DND-41 (cell line): ENCODE measurements around the gene FBLN1.

Source experiments
- ATAC-seq: fragments of 200-7000 bp; cut with Tn5 transposase; 3 replicates; pipeline ENCODE4 v1.9.1; 2021; ENCODE audit warnings: low read depth; ENCODE audit not compliant: insufficient read depth
- DNase-seq: peaks from one replicate; pipeline ENCODE4 v3.0.0-alpha.2; 2020
- H2AFZ ChIP-seq: 2 replicates; pipeline ENCODE4 v1.6.0; 2012; ENCODE audit warnings: low read depth, low read length
- H3K27ac ChIP-seq: 2 replicates; pipeline ENCODE4 v1.5.1; 2012; ENCODE audit warnings: low read length, inconsistent platforms
- H3K27me3 ChIP-seq: fragments of 200-600 bp; sonication (generic); 2 replicates; pipeline ENCODE4 v1.6.0; 2012; ENCODE audit warnings: low read length, mild to moderate bottlenecking, inconsistent platforms; ENCODE audit not compliant: insufficient read depth, poor library complexity
- H3K36me3 ChIP-seq: 2 replicates; pipeline ENCODE4 v1.5.1; 2012; ENCODE audit warnings: low read length, inconsistent platforms; ENCODE audit not compliant: insufficient read depth
- H3K4me1 ChIP-seq: 2 replicates; pipeline ENCODE4 v1.5.1; 2012; ENCODE audit warnings: mild to moderate bottlenecking, low read length; ENCODE audit not compliant: insufficient read depth
- H3K4me2 ChIP-seq: 2 replicates; pipeline ENCODE4 v1.6.0; 2012; ENCODE audit warnings: mild to moderate bottlenecking, moderate library complexity, low read length, inconsistent platforms; ENCODE audit not compliant: insufficient read depth
- H3K4me3 ChIP-seq, 2 experiments: fragments of 200-600 bp in 1 of 2; shearing (Covaris generic) in 1 of 2; 2 replicates each; pipeline ENCODE4 v1.5.1; 2012 to 2016; ENCODE audit warnings: inconsistent platforms in 2 of 2, low read length in 2 of 2, mild to moderate bottlenecking in 2 of 2, low read depth in 1 of 2, moderate library complexity in 1 of 2
- H3K79me2 ChIP-seq: 2 replicates; pipeline ENCODE4 v1.6.0; 2012; ENCODE audit warnings: low read length, inconsistent platforms; ENCODE audit not compliant: insufficient read depth
- H3K9ac ChIP-seq: 2 replicates; pipeline ENCODE4 v1.6.0; 2012; ENCODE audit warnings: low read depth, mild to moderate bottlenecking, inconsistent platforms, low read length, moderate library complexity
- H3K9me3 ChIP-seq: 2 replicates; pipeline ENCODE4 v1.5.1; 2012; ENCODE audit warnings: low read length, moderate library complexity, mild to moderate bottlenecking, inconsistent platforms; ENCODE audit not compliant: insufficient read depth, severe bottlenecking
- H4K20me1 ChIP-seq: 2 replicates; pipeline ENCODE4 v1.6.0; 2012; ENCODE audit warnings: low read length; ENCODE audit not compliant: insufficient read depth
- EZH2 ChIP-seq: IDR thresholded peaks from 3 replicates; pipeline ENCODE4 v1.6.1; 2012; ENCODE audit warnings: borderline replicate concordance, low read depth, mild to moderate bottlenecking, moderate library complexity, low read length, inconsistent platforms; ENCODE audit not compliant: severe bottlenecking
- TF ChIP-seq, protein P1 (sequence below): IDR thresholded peaks from 2 replicates; pipeline ENCODE4 v1.5.1; 2012; ENCODE audit warnings: borderline replicate concordance, low read length, moderate library complexity, mild to moderate bottlenecking; ENCODE audit not compliant: poor library complexity, severe bottlenecking; ENCODE audit errors: extremely low read depth

The FBLN1 gene

DNA sequence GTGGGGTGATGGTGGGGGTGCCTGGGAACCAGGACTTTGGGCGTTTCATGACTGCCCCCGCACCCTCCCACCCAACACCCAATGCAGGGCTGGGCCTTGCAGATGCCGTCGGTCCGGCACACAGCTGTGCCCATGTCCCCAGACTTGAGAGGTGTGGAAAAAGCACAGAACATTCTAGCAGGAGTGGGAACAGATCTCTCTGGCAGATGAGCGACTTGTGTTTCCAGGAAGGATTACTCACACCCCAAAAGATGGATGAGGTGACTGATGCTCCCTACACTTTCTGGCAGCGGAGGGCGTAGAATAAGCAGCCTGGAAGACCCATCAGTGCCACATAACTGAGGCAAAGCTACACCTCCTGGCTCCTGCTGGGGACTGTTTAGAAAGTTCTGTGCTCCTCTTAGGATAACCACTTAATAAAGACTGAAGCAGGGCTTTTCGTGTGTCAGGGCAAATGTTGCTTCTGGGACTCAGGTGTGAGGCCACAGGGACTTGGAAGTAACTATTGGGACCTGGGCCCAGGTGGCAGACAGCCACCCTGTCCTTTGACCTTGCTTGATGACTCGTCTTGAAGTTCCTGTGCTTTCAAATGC is 24.2 kb downstream of the FBLN1 start:
- no peaks in the 10 kb centered on the region for H3K36me3 ChIP-seq
- DNase-seq: no peak
- H3K4me2 ChIP-seq: no peak overlapping the region

DNA sequence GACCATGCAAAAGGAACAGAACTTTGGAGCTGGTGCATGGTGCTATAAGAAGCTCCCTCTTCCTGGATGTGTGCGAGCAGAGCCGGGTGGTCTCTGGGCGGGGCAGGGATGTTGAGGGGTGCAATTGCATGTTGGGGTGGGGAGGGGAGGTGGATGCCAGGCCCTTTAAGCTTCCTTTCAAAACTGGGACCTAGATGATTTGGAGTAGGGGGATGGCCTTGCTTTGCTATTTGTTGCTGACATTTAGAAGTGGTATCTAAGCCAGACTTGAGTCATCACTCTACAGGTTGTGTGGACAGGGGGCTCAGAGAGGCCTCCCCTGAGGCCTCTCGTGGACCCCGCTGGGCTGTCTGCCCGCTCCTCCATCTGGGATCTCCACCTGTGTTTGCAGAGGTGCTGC is 24.8 kb downstream of the FBLN1 start:
- no peak overlapping the region for H3K9ac ChIP-seq
- H3K27me3 ChIP-seq: peaks cover 30% of the 10 kb centered on the region
- no peaks in the 10 kb centered on the region for H3K4me1 ChIP-seq
- peaks cover 4% of the 10 kb centered on the region; the same call in 1 of the 2 replicates for H4K20me1 ChIP-seq
- no peak overlapping the region for H3K4me2 ChIP-seq
- H3K4me3 ChIP-seq: no peak overlapping the region
- no peaks in the 10 kb centered on the region for H3K9me3 ChIP-seq
- no peak for DNase-seq
- no peaks in the 10 kb centered on the region for H3K79me2 ChIP-seq
- no peak for ATAC-seq
- TF ChIP-seq, protein P1, sequence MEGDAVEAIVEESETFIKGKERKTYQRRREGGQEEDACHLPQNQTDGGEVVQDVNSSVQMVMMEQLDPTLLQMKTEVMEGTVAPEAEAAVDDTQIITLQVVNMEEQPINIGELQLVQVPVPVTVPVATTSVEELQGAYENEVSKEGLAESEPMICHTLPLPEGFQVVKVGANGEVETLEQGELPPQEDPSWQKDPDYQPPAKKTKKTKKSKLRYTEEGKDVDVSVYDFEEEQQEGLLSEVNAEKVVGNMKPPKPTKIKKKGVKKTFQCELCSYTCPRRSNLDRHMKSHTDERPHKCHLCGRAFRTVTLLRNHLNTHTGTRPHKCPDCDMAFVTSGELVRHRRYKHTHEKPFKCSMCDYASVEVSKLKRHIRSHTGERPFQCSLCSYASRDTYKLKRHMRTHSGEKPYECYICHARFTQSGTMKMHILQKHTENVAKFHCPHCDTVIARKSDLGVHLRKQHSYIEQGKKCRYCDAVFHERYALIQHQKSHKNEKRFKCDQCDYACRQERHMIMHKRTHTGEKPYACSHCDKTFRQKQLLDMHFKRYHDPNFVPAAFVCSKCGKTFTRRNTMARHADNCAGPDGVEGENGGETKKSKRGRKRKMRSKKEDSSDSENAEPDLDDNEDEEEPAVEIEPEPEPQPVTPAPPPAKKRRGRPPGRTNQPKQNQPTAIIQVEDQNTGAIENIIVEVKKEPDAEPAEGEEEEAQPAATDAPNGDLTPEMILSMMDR: no peak
- no peak for TF ChIP-seq EZH2
- H3K36me3 ChIP-seq: no peaks in the 10 kb centered on the region
- no peak overlapping the region for H3K27ac ChIP-seq
- no peak overlapping the region for H2AFZ ChIP-seq

More for the DNA sequence above, 24.2 kb downstream of the FBLN1 start:
- Histone ChIP-seq H3K4me3 (no peak overlapping the region), H3K27ac (no peak overlapping the region), H2AFZ (no peak overlapping the region), H3K4me1 (no peaks in the 10 kb centered on the region), H3K9ac (no peak overlapping the region), H3K27me3 (peaks cover 34% of the 10 kb centered on the region), H3K79me2 (no peaks in the 10 kb centered on the region), H3K9me3 (no peaks in the 10 kb centered on the region), H4K20me1 (peaks cover 4% of the 10 kb centered on the region; the same call in 1 of the 2 replicates)
- no peak for TF ChIP-seq EZH2
- TF ChIP-seq, protein P1: no peak
- ATAC-seq: no peak

DNA sequence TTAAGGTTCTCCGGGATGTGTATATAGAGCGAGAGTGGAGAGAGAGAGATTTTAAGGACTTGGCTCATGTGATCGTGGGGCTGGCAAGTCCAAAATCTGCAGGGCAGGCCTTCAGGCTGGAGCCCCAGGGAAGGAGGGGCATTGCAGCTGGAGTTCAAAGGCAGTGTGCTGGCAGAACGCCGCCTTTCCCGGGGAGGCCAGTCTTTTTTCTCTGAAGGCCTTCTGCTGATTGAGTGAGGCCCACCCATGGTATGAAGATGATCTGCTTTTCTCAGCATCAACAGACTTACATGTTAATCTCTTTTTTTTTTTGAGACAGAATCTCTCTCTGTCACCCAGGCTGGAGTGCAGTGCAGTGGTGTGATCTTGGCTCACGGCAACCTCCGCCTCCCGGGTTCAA is 25.4 kb downstream of the FBLN1 start:
- no peak overlapping the region for H3K9ac ChIP-seq
- H3K9me3 ChIP-seq: no peaks in the 10 kb centered on the region
- H3K4me2 ChIP-seq: no peak overlapping the region
- peaks cover 24% of the 10 kb centered on the region for H3K27me3 ChIP-seq
- no peaks in the 10 kb centered on the region for H3K36me3 ChIP-seq
- no peak overlapping the region for H2AFZ ChIP-seq
- no peaks in the 10 kb centered on the region for H3K79me2 ChIP-seq
- TF ChIP-seq, protein P1: no peak
- TF ChIP-seq EZH2: no peak
- DNase-seq: no peak
- H3K4me1 ChIP-seq: no peaks in the 10 kb centered on the region
- ATAC-seq: no peak
- H4K20me1 ChIP-seq: peaks cover 4% of the 10 kb centered on the region; the same call in 1 of the 2 replicates
- H3K4me3 ChIP-seq: no peak overlapping the region
- no peak overlapping the region for H3K27ac ChIP-seq

DNA sequence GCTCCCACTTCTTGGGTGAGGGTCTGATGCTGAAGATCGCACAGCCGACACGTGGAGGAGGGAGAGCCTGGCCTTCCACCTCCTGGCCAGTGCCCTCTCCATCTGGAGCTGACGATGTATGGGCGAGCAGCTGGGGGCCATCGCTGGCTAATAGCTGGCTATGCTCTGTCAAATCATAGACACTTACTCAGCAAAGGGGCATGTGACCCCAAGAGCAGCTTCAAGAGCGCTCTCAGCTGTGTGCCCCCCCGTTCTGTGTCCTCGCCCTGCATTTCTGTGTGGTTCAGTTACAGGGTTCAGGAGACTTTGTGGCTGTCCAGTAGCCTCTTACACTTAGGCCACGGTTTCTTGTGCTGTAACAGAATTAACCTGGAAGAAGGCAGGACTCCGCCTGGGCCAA is 26.4 kb downstream of the FBLN1 start:
- no peak for DNase-seq

More for the DNA sequence above, 26.4 kb downstream of the FBLN1 start:
- H3K9me3 ChIP-seq: no peaks in the 10 kb centered on the region
- no peaks in the 10 kb centered on the region for H3K4me1 ChIP-seq
- H4K20me1 ChIP-seq: peaks cover 4% of the 10 kb centered on the region
- H3K4me3 ChIP-seq: no peak overlapping the region
- TF ChIP-seq, protein P1: no peak
- TF ChIP-seq EZH2: no peak
- no peak overlapping the region for H3K4me2 ChIP-seq
- H3K27ac ChIP-seq: no peak overlapping the region
- ATAC-seq: no peak
- no peak overlapping the region for H3K9ac ChIP-seq
- no peaks in the 10 kb centered on the region for H3K79me2 ChIP-seq
- H2AFZ ChIP-seq: no peak overlapping the region
- H3K36me3 ChIP-seq: no peaks in the 10 kb centered on the region
- H3K27me3 ChIP-seq: peaks cover 17% of the 10 kb centered on the region
